Neural progenitor cell (in vitro differentiated cells): ENCODE measurements around the gene ECEL1. TPM values are rescaled to one million over a fixed set of nuclear protein-coding genes. Genes with fewer than 3 reads are reported as not detected.
"Not testable (repeated sequence)": the region's sequence is repeated elsewhere in the genome, so short reads cannot be mapped to it uniquely, and the experiment has no call there.

Experiments
- DNase-seq: peaks from one replicate; pipeline ENCODE4 v3.0.0-alpha.2; 2016; ENCODE audit warnings: low spot score
- H2AFZ ChIP-seq: fragments of 200-600 bp; sonication (generic); replicated peaks from 2 replicates; pipeline ENCODE4 v1.6.1; 2016; ENCODE audit warnings: antibody characterized with exemption
- H3F3A ChIP-seq: fragments of 200-600 bp; sonication (generic); 2 replicates; pipeline ENCODE4 v1.6.1; 2016; ENCODE audit warnings: antibody characterized with exemption, low read depth
- H3K27ac ChIP-seq: fragments of 200-600 bp; sonication (generic); 2 replicates; pipeline ENCODE4 v1.5.1; 2016; ENCODE audit warnings: mild to moderate bottlenecking
- H3K27me3 ChIP-seq: fragments of 200-600 bp; sonication (generic); 2 replicates; pipeline ENCODE4 v1.6.1; 2016; ENCODE audit warnings: mild to moderate bottlenecking, moderate library complexity
- H3K36me3 ChIP-seq: fragments of 200-600 bp; sonication (generic); 2 replicates; pipeline ENCODE4 v1.5.1; 2016
- H3K4me1 ChIP-seq: fragments of 200-600 bp; sonication (generic); 2 replicates; pipeline ENCODE4 v1.6.1; 2016; ENCODE audit warnings: mixed run types
- H3K4me2 ChIP-seq: fragments of 200-600 bp; sonication (generic); 2 replicates; pipeline ENCODE4 v1.6.1; 2016
- H3K4me3 ChIP-seq: fragments of 200-600 bp; sonication (generic); 2 replicates; pipeline ENCODE4 v1.5.1; 2016
- H3K79me2 ChIP-seq: fragments of 200-600 bp; sonication (generic); 2 replicates; pipeline ENCODE4 v1.6.1; 2016; ENCODE audit warnings: low read depth
- H3K9ac ChIP-seq: fragments of 200-600 bp; sonication (generic); 2 replicates; pipeline ENCODE4 v1.6.1; 2016
- H3K9me3 ChIP-seq: fragments of 200-600 bp; sonication (generic); 2 replicates; pipeline ENCODE4 v1.5.1; 2016; ENCODE audit warnings: low read depth
- H4K20me1 ChIP-seq: fragments of 200-600 bp; sonication (generic); 2 replicates; pipeline ENCODE4 v1.6.1; 2016; ENCODE audit warnings: low read depth
- H3K27ac Mint-ChIP-seq: 3 replicates; pipeline ENCODE4 v1.8.0; 2021; ENCODE audit warnings: mixed read lengths
- H3K27me3 Mint-ChIP-seq: 2 replicates; pipeline ENCODE4 v1.8.0; 2022; ENCODE audit warnings: low read depth, mild to moderate bottlenecking, inconsistent platforms, moderate library complexity, mixed read lengths; ENCODE audit not compliant: insufficient read depth
- H3K36me3 Mint-ChIP-seq: 3 replicates; pipeline ENCODE4 v1.8.0; 2021; ENCODE audit warnings: mixed read lengths
- H3K4me1 Mint-ChIP-seq: 3 replicates; pipeline ENCODE4 v1.8.0; 2021; ENCODE audit warnings: mixed read lengths
- H3K4me3 Mint-ChIP-seq: 3 replicates; pipeline ENCODE4 v1.8.0; 2021; ENCODE audit warnings: mild to moderate bottlenecking, moderate library complexity, mixed read lengths
- H3K9me3 Mint-ChIP-seq: 3 replicates; pipeline ENCODE4 v1.8.0; 2020; ENCODE audit warnings: mixed read lengths
- EZH2 ChIP-seq: fragments of 200-600 bp; sonication (generic); IDR thresholded peaks from 2 replicates; pipeline ENCODE4 v1.6.1; 2017; ENCODE audit warnings: antibody characterized with exemption, mild to moderate bottlenecking, moderate library complexity
- EZH2phosphoT487 ChIP-seq: fragments of 200-600 bp; sonication (generic); IDR thresholded peaks from 2 replicates; pipeline ENCODE4 v1.6.1; 2017; ENCODE audit warnings: antibody characterized with exemption
- total RNA-seq: library from RNA; depleted of rRNA; stranded (reverse); fragments of >200 nt; gene quantifications from 2 replicates; pipeline ENCODE4 v1.2.3, GENCODE V29; 2015; ENCODE audit warnings: low replicate concordance
- TF ChIP-seq, protein P1 (sequence below): fragments of 200-600 bp; sonication (generic); IDR thresholded peaks from 2 replicates; pipeline ENCODE4 v1.5.1; 2017; ENCODE audit warnings: antibody characterized with exemption, mild to moderate bottlenecking

Gene ECEL1
- total RNA-seq, 1 donor from 2014 or later = 0.84 TPM

DNA sequence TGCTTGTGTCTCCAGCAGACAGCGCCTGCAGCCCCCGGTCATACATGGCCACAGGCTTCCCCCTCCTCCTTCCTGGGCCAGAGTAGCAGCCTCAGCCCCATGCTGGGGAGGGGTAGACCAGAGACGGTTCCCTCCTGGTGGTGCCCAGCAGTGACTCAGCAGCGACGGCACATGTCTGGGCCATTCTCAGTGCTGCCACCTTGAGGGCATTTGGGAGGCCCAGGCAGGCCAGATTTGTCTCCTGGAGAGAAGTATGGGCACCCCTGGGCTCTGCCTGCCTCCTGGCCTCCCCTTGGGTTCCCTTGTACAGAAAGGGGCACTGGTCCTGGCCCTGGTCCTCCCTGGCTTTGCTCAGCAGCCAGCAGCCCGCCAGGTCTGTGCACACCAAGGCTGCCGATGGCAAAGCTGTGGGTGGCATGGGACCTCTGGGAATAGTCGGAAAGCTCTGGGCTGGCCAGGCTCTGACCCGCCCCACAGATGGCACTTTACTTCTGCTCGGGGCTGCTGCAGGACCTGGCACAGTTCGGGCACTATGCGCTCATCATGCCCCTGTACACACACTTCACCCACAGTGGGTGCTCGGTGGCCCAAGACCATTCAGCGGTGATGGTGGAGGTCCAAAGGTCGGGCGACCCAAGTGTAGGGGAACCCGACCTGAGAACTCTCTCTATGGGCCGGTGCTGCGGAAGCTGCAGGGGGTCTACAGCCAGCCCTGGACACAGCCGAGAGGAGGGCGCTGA, 43.1 kb downstream of the ECEL1 start:
- H3K9me3 ChIP-seq = no peaks in the 10 kb centered on the region
- no peak overlapping the region for H3K27ac Mint-ChIP-seq
- peak; percentile 50 for DNase-seq
- no peak overlapping the region for H3K4me3 Mint-ChIP-seq
- TF ChIP-seq, protein P1, sequence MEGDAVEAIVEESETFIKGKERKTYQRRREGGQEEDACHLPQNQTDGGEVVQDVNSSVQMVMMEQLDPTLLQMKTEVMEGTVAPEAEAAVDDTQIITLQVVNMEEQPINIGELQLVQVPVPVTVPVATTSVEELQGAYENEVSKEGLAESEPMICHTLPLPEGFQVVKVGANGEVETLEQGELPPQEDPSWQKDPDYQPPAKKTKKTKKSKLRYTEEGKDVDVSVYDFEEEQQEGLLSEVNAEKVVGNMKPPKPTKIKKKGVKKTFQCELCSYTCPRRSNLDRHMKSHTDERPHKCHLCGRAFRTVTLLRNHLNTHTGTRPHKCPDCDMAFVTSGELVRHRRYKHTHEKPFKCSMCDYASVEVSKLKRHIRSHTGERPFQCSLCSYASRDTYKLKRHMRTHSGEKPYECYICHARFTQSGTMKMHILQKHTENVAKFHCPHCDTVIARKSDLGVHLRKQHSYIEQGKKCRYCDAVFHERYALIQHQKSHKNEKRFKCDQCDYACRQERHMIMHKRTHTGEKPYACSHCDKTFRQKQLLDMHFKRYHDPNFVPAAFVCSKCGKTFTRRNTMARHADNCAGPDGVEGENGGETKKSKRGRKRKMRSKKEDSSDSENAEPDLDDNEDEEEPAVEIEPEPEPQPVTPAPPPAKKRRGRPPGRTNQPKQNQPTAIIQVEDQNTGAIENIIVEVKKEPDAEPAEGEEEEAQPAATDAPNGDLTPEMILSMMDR = peak; percentile 54
- TF ChIP-seq EZH2 (no peak), EZH2phosphoT487 (no peak)
- peaks cover 4% of the 10 kb centered on the region for H3K4me1 ChIP-seq
- H3K9ac ChIP-seq = no peak overlapping the region
- no peaks in the 10 kb centered on the region for H3K79me2 ChIP-seq
- no peaks in the 10 kb centered on the region for H3F3A ChIP-seq
- H3K9me3 Mint-ChIP-seq = no peaks in the 10 kb centered on the region
- H3K4me1 Mint-ChIP-seq = peaks cover 19% of the 10 kb centered on the region
- H3K4me3 ChIP-seq = no peak overlapping the region
- H3K36me3 Mint-ChIP-seq = no peaks in the 10 kb centered on the region
- no peak overlapping the region for H2AFZ ChIP-seq
- no peaks in the 10 kb centered on the region for H4K20me1 ChIP-seq
- H3K27ac ChIP-seq = no peak overlapping the region
- H3K27me3 ChIP-seq = peaks cover 16% of the 10 kb centered on the region
- H3K27me3 Mint-ChIP-seq = peaks cover 11% of the 10 kb centered on the region
- no peaks in the 10 kb centered on the region for H3K36me3 ChIP-seq
- H3K4me2 ChIP-seq = no peak overlapping the region

DNA sequence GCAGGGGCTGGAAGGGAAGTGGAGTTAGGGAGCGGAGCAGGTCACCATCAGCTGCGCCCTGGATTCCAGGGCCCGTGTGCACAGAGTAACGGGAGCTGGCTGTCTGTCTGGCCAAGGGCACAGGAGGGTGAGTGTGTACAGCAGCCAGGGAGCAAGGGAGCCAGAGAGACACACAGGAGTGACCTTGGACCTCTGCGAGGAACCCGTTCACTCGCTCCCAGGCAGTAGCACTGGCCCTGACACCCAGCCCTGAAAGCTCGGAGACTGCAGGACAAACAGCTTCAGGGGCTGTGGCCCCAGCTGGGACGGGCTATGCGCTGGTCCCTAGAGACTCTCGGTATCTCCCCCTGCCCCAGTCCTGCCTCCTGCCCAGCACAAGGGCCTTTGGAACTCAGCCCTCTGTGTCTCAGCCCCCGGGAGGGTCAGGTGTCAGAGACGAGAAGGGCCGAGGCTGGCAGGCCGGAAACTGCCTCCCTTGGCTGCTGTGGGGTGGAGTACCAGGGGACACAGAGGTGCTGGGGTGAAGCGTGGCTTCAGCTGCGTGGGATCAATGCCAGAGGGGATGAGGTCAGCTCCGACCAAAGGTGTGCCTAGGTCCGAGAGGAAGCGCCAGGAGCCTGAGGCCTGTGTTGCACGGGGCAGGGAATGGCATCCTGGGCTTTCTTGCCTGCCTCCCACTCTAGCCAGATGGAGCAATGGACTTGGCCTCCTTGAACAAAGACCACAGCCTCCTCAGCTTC, 43.8 kb downstream of the ECEL1 start:
- H3K27me3 ChIP-seq = peaks cover 16% of the 10 kb centered on the region
- H3K36me3 Mint-ChIP-seq, H3K9ac ChIP-seq, H3K36me3 ChIP-seq, H3K9me3 ChIP-seq, H3K4me1 ChIP-seq, H3K4me3 Mint-ChIP-seq, H3K9me3 Mint-ChIP-seq, H3K27ac ChIP-seq, H3K27ac Mint-ChIP-seq, H3K4me3 ChIP-seq, H4K20me1 ChIP-seq, DNase-seq, H3F3A ChIP-seq, H2AFZ ChIP-seq, H3K79me2 ChIP-seq, H3K4me2 ChIP-seq: not testable (repeated sequence)
- H3K4me1 Mint-ChIP-seq = peaks cover 19% of the 10 kb centered on the region
- peaks cover 11% of the 10 kb centered on the region for H3K27me3 Mint-ChIP-seq

DNA sequence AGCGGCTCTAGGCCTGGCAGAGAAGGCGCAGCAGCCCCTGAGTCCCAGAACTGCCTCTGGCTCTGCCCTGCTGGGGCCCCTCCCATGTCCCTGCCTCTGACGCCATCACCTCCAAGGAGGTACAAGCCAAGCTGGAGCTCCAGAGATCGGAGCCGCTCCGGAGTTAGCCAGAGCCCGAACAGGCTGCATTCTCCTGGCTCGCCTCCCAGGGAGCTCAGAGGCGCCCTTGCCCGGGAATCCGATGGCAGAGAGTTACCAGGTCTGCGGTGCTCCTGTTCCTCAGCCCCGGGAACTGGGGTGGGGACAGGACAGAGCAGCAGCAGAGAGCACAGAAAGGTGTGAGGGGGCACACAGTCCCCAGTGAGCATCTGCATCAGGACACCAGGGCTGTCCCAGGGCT, 44.6 kb downstream of the ECEL1 start:
- H3K4me2 ChIP-seq, H3K4me3 Mint-ChIP-seq, H3F3A ChIP-seq, H3K27ac ChIP-seq, H2AFZ ChIP-seq, H3K36me3 ChIP-seq, DNase-seq, H3K4me1 ChIP-seq, H3K36me3 Mint-ChIP-seq, H3K79me2 ChIP-seq, H3K9me3 Mint-ChIP-seq, H3K27ac Mint-ChIP-seq, H3K9ac ChIP-seq, H4K20me1 ChIP-seq, H3K9me3 ChIP-seq, H3K4me3 ChIP-seq: not testable (repeated sequence)
- peaks cover 14% of the 10 kb centered on the region for H3K4me1 Mint-ChIP-seq
- peaks cover 13% of the 10 kb centered on the region for H3K27me3 Mint-ChIP-seq
- H3K27me3 ChIP-seq = peaks cover 15% of the 10 kb centered on the region

DNA sequence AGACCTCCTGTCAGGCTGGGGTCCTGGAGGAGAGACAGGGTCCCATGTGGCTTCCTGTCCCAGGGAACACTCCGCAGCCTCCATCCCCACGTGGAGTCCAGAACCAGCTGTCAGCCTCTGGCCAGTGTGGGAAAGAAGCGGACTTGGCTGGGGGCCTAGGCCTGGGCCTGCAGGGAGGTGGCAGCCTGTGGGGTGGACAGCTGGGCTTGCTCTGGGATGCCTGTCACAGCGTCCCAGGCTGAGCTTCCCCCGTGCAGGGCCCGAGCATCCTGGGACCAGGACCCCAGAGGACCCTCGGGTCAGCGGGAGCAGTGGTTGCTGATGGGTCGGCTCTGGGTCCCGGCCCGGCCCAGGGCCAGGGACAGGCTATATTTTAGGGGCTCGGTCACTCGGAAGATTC, 45.2 kb downstream of the ECEL1 start:
- H3K9ac ChIP-seq, DNase-seq, H4K20me1 ChIP-seq, H3K27ac Mint-ChIP-seq, H3K4me3 ChIP-seq, H3K4me1 Mint-ChIP-seq, H3K9me3 ChIP-seq, H3K4me1 ChIP-seq, H3F3A ChIP-seq, H3K27ac ChIP-seq, H3K36me3 ChIP-seq, H3K79me2 ChIP-seq, H3K9me3 Mint-ChIP-seq, H3K36me3 Mint-ChIP-seq, H2AFZ ChIP-seq, H3K4me2 ChIP-seq, H3K4me3 Mint-ChIP-seq: not testable (repeated sequence)
- H3K27me3 ChIP-seq = peaks cover 11% of the 10 kb centered on the region
- peaks cover 13% of the 10 kb centered on the region for H3K27me3 Mint-ChIP-seq

DNA sequence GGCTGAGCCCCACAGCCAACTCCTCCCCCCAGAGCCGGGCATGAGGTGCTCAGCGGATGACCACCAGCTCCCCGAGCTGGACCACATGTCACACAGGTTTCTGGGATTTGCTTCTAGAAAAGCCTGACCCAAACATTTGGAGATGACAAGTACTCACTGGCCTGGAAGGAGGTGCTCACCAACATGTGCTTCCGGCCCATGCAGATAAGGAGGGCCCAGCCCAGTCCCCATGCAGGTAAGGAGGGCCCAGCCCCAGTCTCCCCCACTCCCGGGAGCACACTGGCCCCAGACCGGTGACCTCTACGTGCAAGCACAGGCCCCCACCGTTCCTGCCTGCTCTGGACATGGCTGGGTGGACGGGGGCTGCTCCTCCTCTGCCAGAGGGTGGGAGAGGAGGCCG, 45.7 kb downstream of the ECEL1 start:
- not testable (repeated sequence) for H3K4me1 ChIP-seq, H3K4me2 ChIP-seq, H3K4me3 ChIP-seq, H2AFZ ChIP-seq, H3K9me3 Mint-ChIP-seq, H3K9ac ChIP-seq, H3K27me3 ChIP-seq, H3K4me1 Mint-ChIP-seq, H3K36me3 Mint-ChIP-seq, H4K20me1 ChIP-seq, H3K27ac ChIP-seq, H3K27ac Mint-ChIP-seq, H3K79me2 ChIP-seq, H3F3A ChIP-seq, DNase-seq, H3K4me3 Mint-ChIP-seq, H3K36me3 ChIP-seq, H3K9me3 ChIP-seq
- peaks cover 15% of the 10 kb centered on the region for H3K27me3 Mint-ChIP-seq
